GM23338 (cell line): ENCODE data around the gene SLX4IP. TPM values are rescaled to one million over a fixed set of nuclear protein-coding genes. Genes with fewer than 3 reads are reported as not detected.

ENCODE experiments used
- ATAC-seq: fragments of 200-7000 bp; cut with Tn5 transposase; 3 replicates; pipeline ENCODE4 v1.9.1; 2020
- DNase-seq: peaks from one replicate; pipeline ENCODE4 v3.0.0-alpha.2; 2015; ENCODE audit warnings: low spot score
- H2AFZ ChIP-seq: fragments of 200-600 bp; sonication (generic); 2 replicates; pipeline ENCODE4 v1.8.0; 2016; ENCODE audit warnings: antibody characterized with exemption, mild to moderate bottlenecking, moderate library complexity
- H3F3A ChIP-seq: fragments of 200-600 bp; sonication (generic); replicated peaks from 2 replicates; pipeline ENCODE4 v1.8.0; 2017; ENCODE audit warnings: antibody characterized with exemption, mixed run types, low read depth
- H3K27ac ChIP-seq: fragments of 200-600 bp; sonication (generic); 2 replicates; pipeline ENCODE4 v1.6.1; 2016; ENCODE audit warnings: low read depth
- H3K27me3 ChIP-seq: fragments of 200-600 bp; sonication (generic); 2 replicates; pipeline ENCODE4 v1.8.0; 2016; ENCODE audit warnings: mild to moderate bottlenecking, mixed run types, moderate library complexity; ENCODE audit not compliant: insufficient read depth
- H3K36me3 ChIP-seq: fragments of 200-600 bp; sonication (generic); 2 replicates; pipeline ENCODE4 v1.8.0; 2016; ENCODE audit warnings: mild to moderate bottlenecking; ENCODE audit not compliant: insufficient read depth
- H3K4me1 ChIP-seq: fragments of 200-600 bp; sonication (generic); 2 replicates; pipeline ENCODE4 v1.8.0; 2016; ENCODE audit warnings: mild to moderate bottlenecking, moderate library complexity; ENCODE audit not compliant: insufficient read depth
- H3K4me2 ChIP-seq: fragments of 200-600 bp; sonication (generic); 2 replicates; pipeline ENCODE4 v1.7.1; 2017; ENCODE audit warnings: mixed run types
- H3K4me3 ChIP-seq: fragments of 200-600 bp; sonication (generic); 2 replicates; pipeline ENCODE4 v1.6.1; 2016; ENCODE audit warnings: mixed run types
- H3K79me2 ChIP-seq: fragments of 200-600 bp; sonication (generic); replicated peaks from 2 replicates; pipeline ENCODE4 v1.8.0; 2017; ENCODE audit warnings: mild to moderate bottlenecking; ENCODE audit not compliant: insufficient read depth
- H3K9me2 ChIP-seq: fragments of 200-600 bp; sonication (generic); 2 replicates; pipeline ENCODE4 v1.8.0; 2017; ENCODE audit not compliant: insufficient read depth
- H4K20me1 ChIP-seq: fragments of 200-600 bp; sonication (generic); replicated peaks from 2 replicates; pipeline ENCODE4 v1.8.0; 2017; ENCODE audit warnings: mild to moderate bottlenecking; ENCODE audit not compliant: insufficient read depth
- H3K27ac Mint-ChIP-seq: 2 replicates; pipeline ENCODE4 v1.8.0; 2020; ENCODE audit warnings: inconsistent platforms, mild to moderate bottlenecking, moderate library complexity, mixed read lengths
- H3K27me3 Mint-ChIP-seq: 3 replicates; pipeline ENCODE4 v1.8.0; 2022; ENCODE audit warnings: low read depth, mild to moderate bottlenecking, moderate library complexity, mixed read lengths, inconsistent platforms; ENCODE audit not compliant: insufficient read depth, poor library complexity
- H3K36me3 Mint-ChIP-seq: 3 replicates; pipeline ENCODE4 v1.8.0; 2021; ENCODE audit warnings: low read depth, mild to moderate bottlenecking, inconsistent platforms, moderate library complexity, mixed read lengths
- H3K4me1 Mint-ChIP-seq: 3 replicates; pipeline ENCODE4 v1.8.0; 2020; ENCODE audit warnings: mild to moderate bottlenecking, inconsistent platforms, mixed read lengths
- H3K4me3 Mint-ChIP-seq: 3 replicates; pipeline ENCODE4 v1.8.0; 2021; ENCODE audit warnings: moderate library complexity, mild to moderate bottlenecking, inconsistent platforms, mixed read lengths
- H3K9me3 Mint-ChIP-seq: 3 replicates; pipeline ENCODE4 v1.8.0; 2020; ENCODE audit warnings: moderate library complexity, mild to moderate bottlenecking, inconsistent platforms, mixed read lengths
- CREB1 ChIP-seq: fragments of 250-450 bp; sonication (Bioruptor Pico); IDR thresholded peaks from 2 replicates; pipeline ENCODE4 v1.5.0; 2020; ENCODE audit warnings: low read depth, mild to moderate bottlenecking, moderate library complexity
- EZH2phosphoT487 ChIP-seq: fragments of 200-600 bp; sonication (generic); IDR thresholded peaks from one replicate; pipeline ENCODE4 v1.8.1; 2018; ENCODE audit warnings: antibody characterized with exemption; ENCODE audit not compliant: unreplicated experiment
- JUNB ChIP-seq: IDR thresholded peaks from one replicate; pipeline ENCODE4 v1.6.1; 2016; ENCODE audit warnings: antibody characterized with exemption; ENCODE audit not compliant: unreplicated experiment
- NANOG ChIP-seq: IDR thresholded peaks from 2 replicates; pipeline ENCODE4 v1.6.1; 2016; ENCODE audit warnings: antibody characterized with exemption, borderline replicate concordance
- ZNF114 ChIP-seq: fragments of 250-450 bp; sonication (Bioruptor Pico); IDR thresholded peaks from 2 replicates; pipeline ENCODE4 v1.5.0; 2020; ENCODE audit warnings: mild to moderate bottlenecking, moderate library complexity
- ZNF462 ChIP-seq: fragments of 250-450 bp; sonication (Bioruptor Pico); IDR thresholded peaks from 2 replicates; pipeline ENCODE4 v1.5.0; 2020; ENCODE audit warnings: mild to moderate bottlenecking, moderate library complexity
- polyA plus RNA-seq: library from polyadenylated mRNA; unstranded; fragments of >200 nt; fragmentation: Nextera tagmentation; extraction: Ambion mirVana; gene quantifications from 2 replicates; pipeline ENCODE4 v1.2.1, GENCODE V29; 2016
- total RNA-seq: library from RNA; depleted of rRNA; stranded (reverse); fragments of >200 nt; shearing (Covaris generic); gene quantifications from 2 replicates; pipeline ENCODE4 v1.2.3, GENCODE V29; 2014

Gene SLX4IP
- total and polyA plus RNA-seq, 2 experiments from 2014 or later = 9.1 to 9.8 TPM

GRCh38 chr20:10561302-10561701 lies 126.2 kb downstream of the SLX4IP start:
- Histone ChIP-seq H3F3A (no peaks in the 10 kb centered on the region), H3K9me2 (peaks cover under 1% of the 10 kb centered on the region; the same call in 1 of the 2 replicates), H2AFZ (no peak overlapping the region), H3K36me3 (no peaks in the 10 kb centered on the region), H3K4me2 (no peak overlapping the region), H3K27me3 (no peaks in the 10 kb centered on the region), H3K4me3 (no peak overlapping the region), H4K20me1 (no peaks in the 10 kb centered on the region), H3K4me1 (peaks cover 29% of the 10 kb centered on the region), H3K27ac (no peak overlapping the region), H3K79me2 (no peaks in the 10 kb centered on the region)
- no peak for ATAC-seq
- H3K27me3 Mint-ChIP-seq = no peaks in the 10 kb centered on the region
- no peak for DNase-seq
- peaks cover 12% of the 10 kb centered on the region for H3K36me3 Mint-ChIP-seq
- H3K4me3 Mint-ChIP-seq = no peak overlapping the region
- TF ChIP-seq CREB1 (CRISPR knock-in tag) = no peak
- no peak for TF ChIP-seq ZNF462 (CRISPR knock-in tag)
- no peak for TF ChIP-seq EZH2phosphoT487
- TF ChIP-seq NANOG = no peak
- no peak for TF ChIP-seq JUNB
- TF ChIP-seq ZNF114 (CRISPR knock-in tag) = no peak
- no peak overlapping the region for H3K27ac Mint-ChIP-seq
- H3K4me1 Mint-ChIP-seq = peaks cover 42% of the 10 kb centered on the region
- H3K9me3 Mint-ChIP-seq = no peaks in the 10 kb centered on the region

- no peak overlapping the region for H3K27ac Mint-ChIP-seq
Observed at GRCh38 chr20:10562899-10563298, 127.8 kb downstream of the SLX4IP start.

More at GRCh38 chr20:10562899-10563298, 127.8 kb downstream of the SLX4IP start:
- no peaks in the 10 kb centered on the region for H3K79me2 ChIP-seq
- H3K4me3 Mint-ChIP-seq = no peak overlapping the region
- peaks cover 31% of the 10 kb centered on the region for H3K4me1 Mint-ChIP-seq
- no peaks in the 10 kb centered on the region for H3F3A ChIP-seq
- H3K9me2 ChIP-seq = peaks cover 15% of the 10 kb centered on the region; the same call in 1 of the 2 replicates
- no peak overlapping the region for H3K4me3 ChIP-seq
- no peak for TF ChIP-seq JUNB
- H3K4me2 ChIP-seq = no peak overlapping the region
- DNase-seq (no peak), ATAC-seq (no peak)
- no peaks in the 10 kb centered on the region for H3K9me3 Mint-ChIP-seq
- H3K36me3 ChIP-seq = no peaks in the 10 kb centered on the region
- no peaks in the 10 kb centered on the region for H3K27me3 ChIP-seq
- no peak overlapping the region for H2AFZ ChIP-seq
- peaks cover 21% of the 10 kb centered on the region for H3K36me3 Mint-ChIP-seq
- no peaks in the 10 kb centered on the region for H3K27me3 Mint-ChIP-seq
- H3K4me1 ChIP-seq = peaks cover 19% of the 10 kb centered on the region
- no peak overlapping the region for H3K27ac ChIP-seq
- H4K20me1 ChIP-seq = no peaks in the 10 kb centered on the region
